Caco-2 (cell line): Measurements from ENCODE around the gene KCNQ5. TPM values are rescaled to one million over a fixed set of nuclear protein-coding genes. Genes with fewer than 3 reads are reported as not detected.

Source experiments
- BruUV-seq: library from RNA; stranded (reverse); fragments of 400-500 nt; replicated peaks from 2 replicates; lab custom pipeline; 2021; lab: Mats Ljungman, UMichigan
- CTCF ChIA-PET: fragments of 300-600 bp; sonication (Branson Sonifier 250); formaldehyde crosslinking; loops from one replicate; lab custom pipeline; 2022; ENCODE audit warnings: antibody characterized with exemption; lab: Charles Lee
- POLR2A ChIA-PET: fragments of 300-600 bp; sonication (Branson Sonifier 250); formaldehyde crosslinking; loops from one replicate; lab custom pipeline; 2022; ENCODE audit warnings: antibody characterized with exemption; lab: Charles Lee
- DNase-seq, 2 experiments: peaks; one replicate each; pipeline versions ENCODE4 v3.0.0 to v3.0.0-alpha.2; 2020 to 2022
- H3K27me3 ChIP-seq: replicated peaks from 2 replicates; pipeline ENCODE4 v1.6.0; 2011; ENCODE audit warnings: low read length; ENCODE audit not compliant: control insufficient read depth, insufficient read depth
- H3K36me3 ChIP-seq: 2 replicates; pipeline ENCODE4 v1.5.1; 2011; ENCODE audit warnings: low read length; ENCODE audit not compliant: control insufficient read depth, insufficient read depth
- H3K4me1 ChIP-seq: fragments of 250-450 bp; sonication (Bioruptor Pico); 2 replicates; pipeline ENCODE4 v1.5.1; 2020; ENCODE audit warnings: mild to moderate bottlenecking
- H3K4me3 ChIP-seq: 2 replicates; pipeline ENCODE4 v1.5.1; 2011; ENCODE audit warnings: low read depth, mild to moderate bottlenecking, control low read depth, low read length
- H3K9me3 ChIP-seq: fragments of 250-450 bp; sonication (Bioruptor Pico); 2 replicates; pipeline ENCODE4 v1.5.1; 2020; ENCODE audit warnings: mild to moderate bottlenecking, moderate library complexity
- H3K27ac Mint-ChIP-seq: one replicate; pipeline ENCODE4 v1.8.0; 2022; ENCODE audit warnings: mixed read lengths; ENCODE audit not compliant: unreplicated experiment
- H3K27me3 Mint-ChIP-seq: one replicate; pipeline ENCODE4 v1.8.0; 2022; ENCODE audit warnings: mixed read lengths; ENCODE audit not compliant: insufficient read depth, unreplicated experiment
- H3K36me3 Mint-ChIP-seq: one replicate; pipeline ENCODE4 v1.8.0; 2022; ENCODE audit warnings: mild to moderate bottlenecking, mixed read lengths; ENCODE audit not compliant: insufficient read depth, unreplicated experiment
- H3K4me1 Mint-ChIP-seq: one replicate; pipeline ENCODE4 v1.8.0; 2022; ENCODE audit warnings: low read depth, mixed read lengths; ENCODE audit not compliant: unreplicated experiment
- H3K4me3 Mint-ChIP-seq: one replicate; pipeline ENCODE4 v1.8.0; 2022; ENCODE audit warnings: mild to moderate bottlenecking, moderate library complexity, mixed read lengths; ENCODE audit not compliant: unreplicated experiment
- H3K9me3 Mint-ChIP-seq: one replicate; pipeline ENCODE4 v1.8.0; 2022; ENCODE audit warnings: mixed read lengths; ENCODE audit not compliant: unreplicated experiment
- intact Hi-C: fragments of 100-400 bp; cut with micrococcal nuclease; formaldehyde crosslinking; loops from one replicate; pipeline ENCODE4 v1.10.0; 2022; ENCODE audit not compliant: unreplicated experiment
- microRNA-seq: library from miRNA; unstranded; fragments of <30 nt; microRNA quantifications from one replicate; pipeline ENCODE4 v1.2.0, GENCODE V29; 2022
- total RNA-seq: library from RNA; stranded (reverse); gene quantifications from 2 replicates; pipeline ENCODE4 v1.2.3, GENCODE V29; 2022
- TF ChIP-seq, protein P1 (sequence below), 2 experiments: fragments of 200-600 bp in 1 of 2; IDR thresholded peaks; 1 replicate in 1 of 2; 2 replicates in 1 of 2; pipeline versions ENCODE4 v1.5.1 to v1.8.0; 2011 to 2022; ENCODE audit warnings: antibody characterized with exemption in 1 of 2, control low read depth in 1 of 2, inconsistent platforms in 1 of 2, low read depth in 1 of 2, low read length in 1 of 2, mild to moderate bottlenecking in 1 of 2, moderate library complexity in 1 of 2; ENCODE audit not compliant: insufficient read depth in 1 of 2, severe bottlenecking in 1 of 2, unreplicated experiment in 1 of 2

KCNQ5 gene
- total RNA-seq, 1 experiment from 2014 or later = 0.20 TPM

DNA sequence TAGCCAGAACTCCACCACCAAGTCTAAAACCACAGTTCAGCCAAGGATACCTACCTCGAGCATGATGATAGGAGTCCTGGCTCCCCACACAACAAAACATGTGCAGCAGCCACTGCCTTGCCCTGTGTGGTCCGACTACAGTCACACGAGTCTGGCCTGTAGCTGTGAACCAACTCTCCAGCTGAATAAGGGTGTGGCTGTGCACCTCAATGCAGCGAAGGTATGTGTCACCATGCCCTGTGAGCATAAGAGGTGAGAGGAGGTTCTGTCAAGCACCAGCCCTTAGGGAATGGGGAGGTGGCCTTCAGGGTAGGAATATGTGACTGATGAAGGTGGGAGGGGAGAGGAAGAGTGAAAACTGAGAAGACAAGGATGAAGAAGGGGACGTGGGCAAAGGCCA, 620.1 kb downstream of the KCNQ5 start:
- ChIA-PET CTCF (no interaction called here), POLR2A (no interaction called here)
- Mint-ChIP-seq H3K27me3 (no peaks in the 10 kb centered on the region), H3K4me1 (no peaks in the 10 kb centered on the region), H3K36me3 (no peaks in the 10 kb centered on the region), H3K9me3 (no peaks in the 10 kb centered on the region), H3K4me3 (no peak overlapping the region), H3K27ac (no peak overlapping the region)
- no peak for DNase-seq
- Histone ChIP-seq H3K4me3 (no peak overlapping the region), H3K36me3 (no peaks in the 10 kb centered on the region), H3K4me1 (no peaks in the 10 kb centered on the region), H3K27me3 (no peaks in the 10 kb centered on the region), H3K9me3 (no peaks in the 10 kb centered on the region)
- TF ChIP-seq, protein P1, sequence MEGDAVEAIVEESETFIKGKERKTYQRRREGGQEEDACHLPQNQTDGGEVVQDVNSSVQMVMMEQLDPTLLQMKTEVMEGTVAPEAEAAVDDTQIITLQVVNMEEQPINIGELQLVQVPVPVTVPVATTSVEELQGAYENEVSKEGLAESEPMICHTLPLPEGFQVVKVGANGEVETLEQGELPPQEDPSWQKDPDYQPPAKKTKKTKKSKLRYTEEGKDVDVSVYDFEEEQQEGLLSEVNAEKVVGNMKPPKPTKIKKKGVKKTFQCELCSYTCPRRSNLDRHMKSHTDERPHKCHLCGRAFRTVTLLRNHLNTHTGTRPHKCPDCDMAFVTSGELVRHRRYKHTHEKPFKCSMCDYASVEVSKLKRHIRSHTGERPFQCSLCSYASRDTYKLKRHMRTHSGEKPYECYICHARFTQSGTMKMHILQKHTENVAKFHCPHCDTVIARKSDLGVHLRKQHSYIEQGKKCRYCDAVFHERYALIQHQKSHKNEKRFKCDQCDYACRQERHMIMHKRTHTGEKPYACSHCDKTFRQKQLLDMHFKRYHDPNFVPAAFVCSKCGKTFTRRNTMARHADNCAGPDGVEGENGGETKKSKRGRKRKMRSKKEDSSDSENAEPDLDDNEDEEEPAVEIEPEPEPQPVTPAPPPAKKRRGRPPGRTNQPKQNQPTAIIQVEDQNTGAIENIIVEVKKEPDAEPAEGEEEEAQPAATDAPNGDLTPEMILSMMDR (IDR thresholded peaks at IDR 0.05; ENCODE audit: insufficient read depth in 1 of 2, low read depth in 1 of 2, low read length in 1 of 2, severe bottlenecking in 1 of 2, unreplicated experiment in 1 of 2) = no peak
- intact Hi-C loops = no loop called here
- no TSS peak for BruUV-seq

Small RNAs within 50 kb of the gene (microRNA-seq; reads per million reads assigned to microRNA genes)
- not detected for gene MIR4282
